ENCODE data around the gene PDE7B. TPM values are rescaled to one million over a fixed set of nuclear protein-coding genes. Genes with fewer than 3 reads are reported as not detected.

The PDE7B gene
- total and polyA plus RNA-seq, 9 of the 15 experiments (the other 6 are each of a cell fraction or from before 2014, with no cell fraction given): 0.01 TPM; not detected in 8

GRCh38 chr6:136171231-136171630 lies 319.7 kb downstream of the PDE7B start (continued):
- no peak for TF ChIP-seq BRCA1 (IDR thresholded peaks at IDR 0.05)
- TF ChIP-seq BRCA1 (CRISPR knock-in tag; IDR thresholded peaks at IDR 0.05): no peak
- TF ChIP-seq CLOCK (CRISPR knock-in tag; IDR thresholded peaks at IDR 0.05; ENCODE audit: borderline replicate concordance): no peak
- no peak for TF ChIP-seq MYBL2 (IDR thresholded peaks at IDR 0.05; ENCODE audit: low read depth)
- no peak for TF ChIP-seq MYBL2 (CRISPR knock-in tag; IDR thresholded peaks at IDR 0.05; ENCODE audit: borderline replicate concordance)
- TF ChIP-seq CBFA2T2 (conservative IDR thresholded peaks at IDR 0.05): no peak
- TF ChIP-seq ZNF134 (CRISPR knock-in tag; conservative IDR thresholded peaks at IDR 0.05): no peak

GRCh38 chr6:136173519-136174507 lies 322.3 kb downstream of the PDE7B start:
- BruUV-seq (replicated peaks): no TSS peak
- H3K27me3 ChIP-seq (ENCODE audit: control insufficient read depth in 2 of 2, insufficient read depth in 2 of 2, low read length in 2 of 2): no peaks in the 10 kb centered on the region
- 3% methylated on average over 13 of the region's 13 CpGs for WGBS (ENCODE audit: insufficient coverage, low coverage, missing lambda C conversion rate)
- H2AFZ ChIP-seq (ENCODE audit: low read depth, low read length): peak overlapping the region; percentile 36; the same call in 1 of the 2 replicates
- no peak overlapping the region for H3K27ac ChIP-seq (ENCODE audit: extremely low read depth, low read depth, low read length)
- FAIRE-seq: no peak
- POLR2A ChIA-PET: interaction anchor here (0.8 kb wide), 1 partner anchor 116 kb away, joined by 4 read pairs; the partner anchor contains the start of gene BCLAF1
- no peaks in the 10 kb centered on the region for H3K79me2 ChIP-seq (ENCODE audit: control insufficient read depth, insufficient read depth, low read length)
- intact Hi-C loops (cut with micrococcal nuclease) (no loop called here), in situ Hi-C loops (cut with MboI) (no loop called here)
- H3K9me3 ChIP-seq (replicated peaks; ENCODE audit: control insufficient read depth, insufficient read depth, low read depth, low read length): no peaks in the 10 kb centered on the region
- H3K4me1 ChIP-seq (replicated peaks in 1 of 2; ENCODE audit: control insufficient read depth in 2 of 2, insufficient read depth in 2 of 2, low read length in 2 of 2): no peaks in the 10 kb centered on the region
- DNase-seq (ENCODE audit: extremely low read depth in 1 of 4, low spot score in 3 of 4): no peak
- no peaks in the 10 kb centered on the region for H3K36me3 ChIP-seq (ENCODE audit: control insufficient read depth, insufficient read depth, low read length)
- no peaks in the 10 kb centered on the region for H3K9me1 ChIP-seq (ENCODE audit: control insufficient read depth, insufficient read depth, low read length)
- CTCF ChIA-PET (ENCODE audit: low intra/inter-chr PET ratio): no interaction called here
- H3K4me3 ChIP-seq: no peak overlapping the region
- H4K20me1 ChIP-seq (replicated peaks; ENCODE audit: control insufficient read depth, insufficient read depth, low read length): no peaks in the 10 kb centered on the region
- no peak overlapping the region for H3K4me2 ChIP-seq (ENCODE audit: insufficient read depth, low read length)
- no peak; the same call in 2 of the 3 replicates for ATAC-seq
- no peak overlapping the region for H3K9ac ChIP-seq (ENCODE audit: insufficient read depth in 1 of 2, low read depth in 2 of 2, low read length in 2 of 2)
- TF ChIP-seq XRCC3 (IDR thresholded peaks at IDR 0.05): no peak
- no peak for TF ChIP-seq ZNF282 (CRISPR knock-in tag; IDR thresholded peaks at IDR 0.05)
- no peak for TF ChIP-seq ELK1 (CRISPR knock-in tag; IDR thresholded peaks at IDR 0.05)
- TF ChIP-seq POLR2B (IDR thresholded peaks at IDR 0.05; ENCODE audit: low read depth, partially characterized antibody): no peak
- TF ChIP-seq NFYB (IDR thresholded peaks at IDR 0.05; ENCODE audit: extremely low read depth, insufficient read length): no peak
